ENCODE data around the gene RAP1GAP2.
A peak's percentile ranks its signal among the peaks of the same experiment; 100 is the strongest.
"Not testable (repeated sequence)": the region's sequence is repeated elsewhere in the genome, so short reads cannot be mapped to it uniquely, and the experiment has no call there.

RAP1GAP2 gene

GRCh38 chr17:2883544-2884213 lies 87.4 kb downstream of the RAP1GAP2 start:
- no peak for DNase-seq (ENCODE audit: low read depth in 2 of 2)

DNA sequence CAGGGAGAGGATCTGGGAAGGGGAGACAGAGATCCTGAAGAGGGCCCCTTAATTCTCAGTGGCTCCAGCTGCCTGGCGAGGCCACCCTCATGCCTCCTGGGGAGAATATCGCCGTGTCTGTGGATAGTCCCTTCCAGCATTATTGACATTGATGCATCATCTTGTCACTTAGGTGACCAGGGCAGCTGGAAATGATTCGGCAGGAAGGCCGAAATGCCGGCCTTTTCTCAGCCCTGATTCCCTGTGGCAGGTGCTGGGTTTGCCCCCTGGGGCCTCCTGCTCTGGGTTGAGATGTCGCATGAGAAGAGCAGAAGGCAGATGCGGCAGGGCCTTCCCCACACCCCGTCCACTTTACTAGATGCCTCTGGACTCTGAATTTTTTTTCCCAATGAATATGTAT lies 89.5 kb downstream of the RAP1GAP2 start:
- DNase-seq (ENCODE audit: low read depth in 2 of 2): no peak

DNA sequence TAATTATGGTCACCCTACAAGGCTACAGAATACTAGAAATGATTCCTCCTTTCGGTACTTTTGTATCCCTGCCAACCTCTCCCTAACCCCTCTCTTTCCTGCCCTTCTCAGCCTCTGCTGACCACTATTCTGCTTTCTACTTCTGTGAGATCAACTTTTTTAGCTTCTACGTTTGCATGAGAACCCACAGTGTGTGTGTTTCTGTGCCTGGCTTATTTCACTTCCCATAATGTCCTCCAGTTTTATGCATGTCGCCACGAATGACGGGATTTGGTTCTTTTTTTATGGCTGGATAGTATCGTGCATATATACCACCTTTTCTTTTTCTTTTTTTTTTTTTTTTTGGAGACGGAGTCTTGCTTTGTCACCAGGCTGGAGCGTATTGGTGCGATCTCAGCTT lies 92.1 kb downstream of the RAP1GAP2 start:
- DNase-seq (ENCODE audit: low read depth in 2 of 2): no peak

GRCh38 chr17:2889256-2889655 lies 93.0 kb downstream of the RAP1GAP2 start:
- DNase-seq (ENCODE audit: low read depth in 2 of 2): no peak

DNA sequence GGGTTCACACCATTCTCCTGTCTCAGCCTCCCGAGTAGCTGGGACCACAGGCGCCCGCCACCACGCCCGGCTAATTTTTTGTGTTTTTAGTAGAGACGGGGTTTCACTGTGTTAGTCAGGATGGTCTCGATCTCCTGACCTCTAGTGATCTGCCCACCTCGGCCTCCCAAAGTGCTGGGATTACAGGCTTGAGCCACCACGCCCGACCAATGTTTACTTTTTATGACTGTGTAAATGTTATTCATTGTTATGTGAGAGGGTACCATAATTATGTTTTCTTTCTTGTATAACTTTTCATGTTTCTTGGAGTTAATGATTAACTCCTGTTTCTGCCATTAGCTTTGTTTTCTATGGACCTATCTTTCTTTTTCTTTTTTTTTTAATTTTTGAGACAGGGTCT lies 94.5 kb downstream of the RAP1GAP2 start:
- not testable (repeated sequence) for DNase-seq (ENCODE audit: low read depth in 2 of 2)

DNA sequence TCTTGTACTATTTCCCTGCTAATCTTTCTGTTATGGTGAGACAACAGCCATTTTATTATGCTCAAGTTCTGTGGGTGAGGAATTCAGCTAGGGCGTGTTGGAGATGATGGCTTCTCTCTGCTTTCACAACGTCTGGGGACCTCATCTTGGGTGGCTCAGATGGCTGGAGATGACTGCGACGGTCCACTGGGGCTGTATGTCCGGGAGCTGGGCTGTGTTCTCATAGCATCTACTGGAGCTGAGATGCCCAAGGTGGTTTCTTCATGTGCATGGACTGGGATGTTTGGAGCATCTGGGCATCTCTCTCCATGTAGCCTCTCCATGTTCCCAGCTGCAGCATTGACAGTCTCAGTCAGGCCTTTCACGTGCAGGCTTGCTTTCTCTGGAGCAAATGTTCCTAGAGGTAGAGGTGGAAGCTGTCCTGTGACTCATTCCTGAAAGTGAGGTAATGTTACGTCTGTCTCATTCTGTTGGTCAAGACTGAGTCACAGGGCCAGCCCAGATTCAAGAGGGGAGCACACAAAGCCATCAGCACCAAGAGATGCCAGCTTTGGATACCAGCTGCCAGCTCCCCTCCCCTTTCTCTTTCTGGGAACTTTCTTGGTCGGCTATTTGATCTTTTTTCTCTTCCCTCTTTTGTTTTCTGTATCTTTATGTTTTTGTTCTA lies 96.2 kb downstream of the RAP1GAP2 start:
- no peak for DNase-seq (ENCODE audit: low read depth in 2 of 2)

GRCh38 chr17:2893422-2893914 lies 97.2 kb downstream of the RAP1GAP2 start:
- DNase-seq (ENCODE audit: low read depth in 2 of 2): no peak

GRCh38 chr17:2894782-2895181 lies 98.5 kb downstream of the RAP1GAP2 start:
- no peak for DNase-seq (ENCODE audit: low read depth in 2 of 2)

GRCh38 chr17:2897605-2898004 lies 101.4 kb downstream of the RAP1GAP2 start:
- no peak for DNase-seq (ENCODE audit: low read depth in 2 of 2)

- no peak for DNase-seq (ENCODE audit: low read depth in 2 of 2)
Measured at GRCh38 chr17:2898255-2898926, 102.2 kb downstream of the RAP1GAP2 start.

DNA sequence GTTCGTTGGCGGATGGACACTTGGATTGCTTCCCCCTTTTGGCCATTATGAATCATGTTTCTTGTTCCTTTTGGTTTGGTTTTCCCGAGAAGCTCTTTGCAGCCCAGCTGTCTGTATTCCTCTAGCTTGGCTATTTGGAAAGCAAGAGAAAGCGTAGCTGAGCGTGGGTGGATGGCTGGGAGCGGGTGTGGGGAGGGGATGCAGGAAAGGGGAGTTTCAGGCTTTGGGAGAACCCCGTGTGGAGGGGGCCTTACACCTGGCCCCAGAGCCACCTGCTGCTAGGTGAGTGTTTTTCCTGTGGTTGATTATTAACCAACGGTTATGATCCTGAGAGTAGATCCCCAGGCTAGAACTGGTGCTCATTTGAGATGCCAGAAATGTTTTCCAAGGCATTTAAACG lies 103.7 kb downstream of the RAP1GAP2 start:
- no peak for DNase-seq (ENCODE audit: low read depth in 2 of 2)

DNA sequence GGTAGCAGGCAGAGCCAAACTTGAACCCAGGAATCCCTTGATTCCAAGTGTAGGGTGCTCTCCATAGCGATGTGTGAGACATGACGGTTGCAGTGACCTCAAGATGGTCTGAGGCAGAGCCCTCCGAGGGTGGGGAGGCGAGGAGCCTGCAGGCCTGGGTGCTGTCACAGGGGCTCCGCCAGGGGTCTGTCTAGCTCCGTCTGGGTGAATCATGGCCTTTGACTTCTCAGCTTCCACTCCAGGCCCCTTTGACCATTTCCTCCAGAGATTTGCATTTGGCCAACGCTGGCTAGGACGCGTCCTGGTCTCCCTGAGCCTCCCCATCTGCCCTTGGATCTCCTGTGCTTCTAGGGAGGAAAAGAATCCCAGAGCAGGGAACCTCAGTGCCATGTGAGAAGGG lies 104.6 kb downstream of the RAP1GAP2 start:
- no peak for DNase-seq (ENCODE audit: low read depth in 2 of 2)

DNA sequence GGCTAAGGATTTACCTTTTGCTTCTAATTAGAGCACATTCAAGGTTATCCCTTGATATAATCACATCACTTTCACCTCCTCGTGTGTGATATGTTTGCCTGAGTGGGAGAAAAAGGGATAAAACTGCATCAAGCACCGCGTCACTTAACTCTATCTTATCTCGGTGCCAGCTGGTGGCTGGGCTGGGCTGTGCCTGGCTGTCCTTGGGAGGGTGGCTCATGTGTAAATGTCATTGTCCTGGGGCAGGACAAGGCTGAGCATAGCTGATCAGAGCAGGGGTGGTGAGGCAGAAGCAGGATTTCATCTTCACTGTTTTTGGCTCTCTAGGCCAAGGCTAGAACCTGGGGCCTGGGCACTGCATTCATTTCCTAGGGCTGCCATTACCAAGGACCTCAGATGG lies 105.3 kb downstream of the RAP1GAP2 start:
- DNase-seq (ENCODE audit: low read depth in 2 of 2): no peak

GRCh38 chr17:2902546-2902945 lies 106.3 kb downstream of the RAP1GAP2 start:
- DNase-seq (ENCODE audit: low read depth in 2 of 2): no peak

- no peak for DNase-seq (ENCODE audit: low read depth in 2 of 2)
Measured at GRCh38 chr17:2903193-2903974, 107.1 kb downstream of the RAP1GAP2 start.

- DNase-seq (ENCODE audit: low read depth in 2 of 2): no peak
Measured at GRCh38 chr17:2904135-2904534, 107.9 kb downstream of the RAP1GAP2 start.

DNA sequence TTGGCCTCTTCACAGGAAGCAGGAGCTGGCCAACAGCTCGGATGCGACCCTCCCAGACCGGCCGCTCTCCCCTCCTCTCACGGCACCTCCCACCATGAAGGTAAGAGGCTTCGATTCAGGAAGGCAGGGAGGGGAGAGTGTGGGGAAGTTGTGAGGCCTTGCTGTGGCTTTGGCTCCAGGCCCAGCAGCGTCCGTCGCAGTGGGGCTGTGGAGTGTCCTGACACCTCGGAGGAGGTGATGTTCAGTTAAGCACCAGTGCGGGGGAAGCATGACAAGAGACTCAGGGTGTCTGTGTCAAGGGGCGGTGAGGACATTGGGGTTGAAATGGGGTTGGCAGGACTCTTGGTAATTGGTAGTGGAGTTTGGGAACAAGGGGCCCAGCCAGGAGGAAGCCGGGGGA lies 109.0 kb downstream of the RAP1GAP2 start:
- DNase-seq (ENCODE audit: low read depth in 2 of 2): no peak

- DNase-seq (ENCODE audit: low read depth in 2 of 2): no peak
Measured at GRCh38 chr17:2905696-2906501, 109.7 kb downstream of the RAP1GAP2 start.

GRCh38 chr17:2906901-2907300 lies 110.7 kb downstream of the RAP1GAP2 start:
- DNase-seq (ENCODE audit: low read depth in 2 of 2): peak; percentile 40 to 47

GRCh38 chr17:2909175-2909845 lies 113.1 kb downstream of the RAP1GAP2 start:
- no peak for DNase-seq (ENCODE audit: low read depth in 2 of 2)

DNA sequence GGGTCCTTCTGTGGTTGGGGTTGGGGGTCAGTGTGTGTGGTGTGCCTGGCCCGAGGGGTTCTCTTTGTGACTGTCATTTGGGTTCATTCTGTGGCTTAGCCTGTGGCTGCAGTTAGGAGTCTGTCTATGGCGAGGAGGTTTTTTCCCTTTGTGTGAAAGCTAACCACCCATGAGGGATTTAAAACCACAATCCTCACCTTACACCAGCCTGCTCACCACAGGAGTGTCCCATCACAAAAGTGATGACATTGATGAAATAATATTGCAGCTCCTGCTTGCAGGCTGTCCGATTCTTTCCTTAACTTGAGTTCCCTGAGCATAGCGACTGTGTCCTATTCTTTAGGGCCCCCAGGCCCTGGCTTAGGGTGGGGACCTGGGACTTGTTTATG lies 113.6 kb downstream of the RAP1GAP2 start:
- DNase-seq (ENCODE audit: low read depth in 2 of 2): no peak

All from stimulated activated CD4-positive, alpha-beta T cell treated with anti-CD3 and anti-CD28 coated beads, Interleukin-4, amount 100 ng/mL, for 48 hours (primary cell).